GM21447 (cell line): ENCODE data around the gene PLSCR2.
"Not testable (repeated sequence)": the region's sequence is repeated elsewhere in the genome, so short reads cannot be mapped to it uniquely, and the experiment has no call there.

Experiments
- ATAC-seq: cut with Tn5 transposase; IDR thresholded peaks from one replicate; pipeline ENCODE4 v1.9.1; 2021; ENCODE audit not compliant: unreplicated experiment

PLSCR2 gene

GRCh38 chr3:146491303-146491702, 21.9 kb upstream of the PLSCR2 start:
- no peak for ATAC-seq

DNA sequence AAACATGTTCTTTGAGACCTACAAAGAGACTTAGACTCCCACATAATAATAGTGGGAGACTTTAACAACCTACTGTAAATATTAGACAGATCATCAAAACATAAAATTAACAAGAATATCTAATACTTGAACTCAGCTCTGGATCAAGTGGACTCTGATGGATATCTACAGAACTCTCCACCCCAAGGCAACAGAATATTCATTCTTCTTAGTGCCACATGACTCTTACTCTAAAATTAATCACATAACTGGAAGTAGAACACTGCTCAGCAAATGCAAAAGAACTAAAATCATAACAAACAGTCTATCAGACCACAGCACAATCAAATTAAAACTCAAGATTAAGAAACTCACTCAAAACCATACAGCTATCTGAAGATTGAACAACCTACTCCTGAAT, 15.9 kb upstream of the PLSCR2 start:
- ATAC-seq, result no peak

DNA sequence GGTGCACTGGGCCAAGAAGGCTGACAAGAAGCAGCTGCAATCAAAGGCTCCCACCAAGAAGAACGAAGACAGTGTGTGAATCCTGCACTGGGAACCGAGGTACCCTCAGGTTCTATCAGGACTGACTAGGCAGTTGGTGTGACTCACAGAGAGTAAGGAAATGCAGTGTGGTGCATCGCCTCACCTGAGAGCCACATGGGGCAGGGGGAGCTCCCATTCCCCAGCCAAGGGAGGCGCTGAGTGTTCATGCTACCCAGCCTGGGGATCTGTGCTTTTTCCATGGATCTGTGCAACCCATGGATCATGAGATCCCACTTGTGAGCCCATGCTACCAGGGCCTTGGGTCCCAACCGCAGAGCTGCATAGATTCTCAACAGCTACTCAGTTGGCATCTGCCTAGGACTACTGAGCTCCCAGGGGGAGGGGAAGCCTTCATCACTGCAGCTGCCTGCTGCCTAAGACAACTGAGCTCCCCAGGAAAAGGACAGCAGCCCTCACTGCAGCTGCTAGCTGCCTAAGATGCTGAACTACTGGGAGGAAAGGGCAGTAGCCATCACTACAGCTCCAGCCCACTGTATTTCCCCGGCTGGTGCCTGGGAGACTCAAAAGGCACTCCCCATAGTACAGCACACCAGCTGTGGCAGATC, 6.9 kb upstream of the PLSCR2 start:
- no peak for ATAC-seq

DNA sequence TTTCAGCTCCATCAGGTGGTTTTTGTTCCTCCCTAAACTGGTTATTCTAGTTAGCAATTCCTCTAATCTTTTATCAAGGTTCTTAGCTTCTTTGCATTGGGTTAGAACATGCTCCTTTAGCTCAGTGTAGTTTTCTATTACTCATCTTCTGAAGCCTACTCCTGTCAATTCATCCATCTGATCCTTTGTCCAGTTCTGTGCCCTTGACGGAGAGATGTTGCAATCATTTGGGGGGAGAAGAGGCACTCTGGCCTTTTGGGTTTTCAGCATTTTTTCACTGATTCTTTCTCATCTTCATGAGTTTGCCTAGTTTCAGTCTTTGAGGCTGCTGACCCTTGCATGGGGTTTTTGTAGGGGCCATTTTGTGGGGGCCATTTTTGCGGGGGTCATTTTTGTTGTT, 5.6 kb upstream of the PLSCR2 start:
- ATAC-seq, result not testable (repeated sequence)

GRCh38 chr3:146473726-146474125, 4.4 kb upstream of the PLSCR2 start:
- ATAC-seq, result no peak

- ATAC-seq, result no peak
Observed at GRCh38 chr3:146472611-146473010, 3.2 kb upstream of the PLSCR2 start.

DNA sequence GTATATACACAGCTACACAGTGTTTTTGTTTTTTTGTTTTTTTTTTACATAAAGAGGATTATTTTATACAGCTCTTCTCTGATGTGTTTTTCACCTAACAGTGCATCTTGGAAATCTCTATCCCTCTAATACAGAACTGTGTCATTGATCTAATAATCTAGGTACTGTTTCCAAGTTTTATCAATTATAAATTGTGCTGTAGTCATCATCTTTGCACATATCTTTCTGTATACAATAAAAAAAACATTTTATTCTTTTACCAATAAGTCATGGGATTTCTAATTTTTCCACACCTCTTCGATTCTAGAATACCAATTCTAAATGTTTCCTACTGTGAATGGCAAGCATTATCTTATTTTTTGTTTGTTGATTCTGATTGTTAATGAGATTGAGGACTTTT, 1.7 kb upstream of the PLSCR2 start:
- no peak for ATAC-seq

DNA sequence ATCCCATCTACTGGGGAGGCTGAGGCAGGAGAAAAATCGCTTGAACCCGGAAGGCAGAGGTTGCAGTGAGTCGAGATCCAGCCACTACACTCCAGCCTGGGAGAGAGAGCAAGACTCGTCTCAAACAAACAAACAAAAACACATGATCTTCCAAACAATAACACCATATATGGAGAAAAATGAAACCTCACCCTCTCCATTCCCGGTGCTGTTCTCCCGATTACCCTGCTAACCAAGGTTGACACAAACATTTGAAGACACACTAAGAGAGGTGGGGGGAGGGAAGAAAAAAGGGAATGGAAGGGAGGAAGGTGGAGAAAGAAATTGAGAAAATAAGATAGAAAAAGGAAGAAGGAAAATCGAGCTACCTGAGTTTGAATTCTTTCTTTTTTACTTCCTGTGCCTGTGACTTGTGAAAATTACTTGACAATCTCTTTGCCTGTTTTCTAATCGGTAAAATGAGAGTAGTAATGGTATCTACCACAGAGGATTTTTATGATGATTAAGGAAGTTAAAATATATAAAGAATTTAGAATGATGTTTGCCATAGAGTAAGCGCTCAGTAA, 1.1 kb upstream of the PLSCR2 start:
- no peak for ATAC-seq

DNA sequence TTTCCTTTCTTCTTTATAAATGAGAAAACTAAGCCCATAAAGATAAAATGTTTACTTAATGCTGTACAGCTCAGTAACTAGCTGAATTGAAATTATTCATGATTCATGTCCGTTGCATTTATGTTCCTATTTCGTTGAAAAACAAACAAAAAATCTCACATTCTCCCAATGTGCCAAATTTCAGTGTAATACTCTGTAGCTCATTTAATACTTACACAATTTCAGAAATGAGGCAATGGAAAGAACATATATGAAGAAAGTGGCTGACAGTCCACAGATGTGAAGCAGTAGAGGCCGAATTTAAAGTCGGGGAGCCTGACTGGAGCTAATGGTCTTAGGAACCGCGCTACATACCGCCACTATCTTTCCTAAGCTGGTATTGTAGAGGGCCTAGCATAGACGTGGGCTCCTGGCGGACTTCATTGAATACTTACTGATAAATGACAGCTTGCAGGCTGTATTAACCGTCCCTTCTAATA, 651 bp downstream of the PLSCR2 start:
- no peak for ATAC-seq

GRCh38 chr3:146468234-146468633, 1.1 kb downstream of the PLSCR2 start:
- no peak for ATAC-seq

DNA sequence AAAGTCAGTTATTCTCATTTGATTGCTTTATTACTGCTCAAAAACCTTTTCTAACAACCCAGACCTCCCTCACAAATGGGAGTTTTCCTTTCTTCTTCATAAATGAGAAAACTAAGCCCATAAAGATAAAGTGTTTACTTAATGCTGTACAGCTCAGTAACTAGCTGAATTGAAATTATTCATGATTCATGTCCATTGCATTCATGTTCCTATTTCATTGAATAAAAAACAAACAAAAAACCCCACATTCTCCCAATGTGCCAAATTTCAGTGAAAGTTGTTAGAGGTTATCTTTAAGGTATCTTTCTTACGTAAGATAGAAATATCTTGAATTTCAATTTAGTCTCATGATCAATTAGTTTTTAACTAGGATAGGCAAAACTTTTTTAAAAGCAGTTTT, 2.8 kb downstream of the PLSCR2 start:
- no peak for ATAC-seq

DNA sequence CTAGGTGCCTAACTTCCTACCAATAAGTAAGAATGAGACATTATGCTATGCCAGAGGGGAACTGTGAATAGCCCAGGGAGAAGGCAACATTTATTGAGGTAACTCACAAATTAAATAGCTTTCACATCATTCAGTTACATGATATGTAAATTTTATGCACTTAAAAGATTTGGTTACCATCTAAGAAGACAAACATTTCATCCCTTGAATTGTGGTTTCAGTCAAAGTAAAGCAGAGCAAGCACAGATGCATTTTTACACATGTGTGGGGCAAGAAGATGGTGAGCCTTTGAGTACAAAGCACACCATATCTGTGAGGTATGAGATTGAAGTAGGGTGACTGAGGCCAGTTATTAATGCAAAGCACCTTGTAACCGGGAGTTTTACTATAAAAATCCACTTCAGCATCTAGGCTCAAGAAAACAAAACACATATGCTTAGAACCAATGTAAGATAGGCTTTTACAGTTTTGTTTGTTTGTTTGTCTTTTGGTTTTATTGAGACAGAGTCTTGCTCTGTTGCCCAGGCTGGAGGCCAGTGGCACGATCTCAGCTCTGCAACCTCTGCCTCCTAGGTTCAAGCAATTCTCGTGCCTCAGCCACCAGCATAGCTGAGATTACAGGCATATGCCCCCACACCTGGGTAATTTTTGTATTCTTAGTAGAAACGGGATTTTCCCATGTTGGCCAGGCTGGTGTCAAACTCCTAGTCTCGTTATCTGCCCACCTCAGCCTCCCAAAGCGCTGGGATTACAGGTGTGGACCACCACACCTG, 3.5 kb downstream of the PLSCR2 start:
- no peak for ATAC-seq

DNA sequence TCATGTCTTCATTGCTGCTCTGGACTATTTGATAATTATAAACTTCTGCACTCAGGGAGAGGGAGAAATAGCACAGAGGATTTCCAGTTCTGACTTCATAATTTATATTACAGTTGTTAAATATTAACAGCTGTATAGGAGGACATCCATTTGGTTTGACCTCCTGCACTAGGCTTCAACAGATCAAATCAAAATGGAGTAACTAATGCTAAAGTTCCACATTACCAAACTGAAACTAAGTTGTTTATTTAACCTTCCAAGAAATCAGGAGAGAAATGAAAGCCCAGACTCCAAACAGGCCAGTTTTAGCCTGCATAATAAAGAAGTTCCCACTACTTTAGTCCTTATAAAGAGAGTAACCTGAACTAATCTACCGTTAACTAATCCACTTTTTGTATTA, 4.6 kb downstream of the PLSCR2 start:
- ATAC-seq, result no peak

DNA sequence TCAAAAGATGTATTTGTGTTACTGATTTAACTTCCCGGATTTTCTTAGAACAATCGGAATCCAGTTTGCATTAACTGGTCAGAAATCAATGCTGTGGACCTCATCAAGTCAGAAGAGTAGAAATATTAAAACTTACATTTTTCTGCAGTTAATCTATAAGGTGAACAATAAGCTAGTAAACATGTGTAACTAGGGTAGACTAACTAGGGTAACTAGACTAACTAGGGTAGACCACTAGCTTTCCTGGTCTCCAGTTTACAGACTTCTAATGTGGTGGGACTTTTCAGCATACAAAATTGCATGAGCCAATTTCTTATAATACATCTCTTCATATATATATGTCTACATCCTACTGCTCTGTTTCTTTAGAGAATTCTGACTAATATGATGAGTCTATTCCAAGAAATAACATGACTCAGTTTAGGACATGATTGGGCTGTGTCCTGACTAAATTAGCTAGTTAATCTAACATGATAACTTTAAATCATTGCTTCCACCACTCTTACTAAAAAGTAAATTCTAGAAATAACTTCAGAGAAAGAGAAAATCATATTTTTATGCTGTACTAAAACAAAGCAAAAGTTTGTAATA, 5.3 kb downstream of the PLSCR2 start:
- ATAC-seq, result no peak

DNA sequence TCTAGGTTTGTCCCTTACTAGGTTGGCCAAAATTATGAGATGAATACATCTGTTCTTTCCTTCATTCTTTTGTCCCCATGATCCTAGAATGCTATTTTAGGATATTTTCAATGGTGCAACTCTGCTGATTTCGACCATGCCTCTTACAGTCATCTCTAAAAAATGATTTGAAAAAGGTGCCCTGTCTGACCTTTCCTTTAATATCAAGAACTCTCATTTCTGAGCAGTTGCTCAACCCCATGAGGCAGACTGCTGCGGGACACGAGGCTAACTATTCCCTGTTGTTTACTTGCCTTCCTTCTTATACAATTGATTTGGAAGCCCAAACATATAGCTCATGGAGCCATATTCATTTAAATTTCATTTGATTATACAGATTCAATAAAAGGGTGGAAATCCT, 14.6 kb downstream of the PLSCR2 start:
- no peak for ATAC-seq

GRCh38 chr3:146449613-146450012, 19.7 kb downstream of the PLSCR2 start:
- no peak for ATAC-seq

DNA sequence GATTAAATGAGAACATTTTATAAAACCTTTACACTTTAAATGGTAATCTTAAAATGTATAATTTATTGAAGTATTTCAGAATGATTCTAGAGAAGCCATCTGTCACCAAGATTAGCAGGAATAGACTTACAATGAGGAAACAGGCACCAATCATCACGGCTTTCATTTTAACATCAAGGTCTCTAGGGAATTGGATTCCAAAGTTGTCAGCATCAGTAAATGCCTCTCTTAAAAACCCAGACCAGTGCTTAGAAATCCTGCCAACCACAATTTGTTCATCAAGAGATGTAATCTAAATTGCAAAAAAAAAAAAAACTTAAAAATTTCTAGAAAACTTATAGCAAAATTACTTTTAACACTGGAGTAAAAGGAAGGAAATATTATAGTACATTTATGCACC, 20.3 kb downstream of the PLSCR2 start:
- no peak for ATAC-seq

DNA sequence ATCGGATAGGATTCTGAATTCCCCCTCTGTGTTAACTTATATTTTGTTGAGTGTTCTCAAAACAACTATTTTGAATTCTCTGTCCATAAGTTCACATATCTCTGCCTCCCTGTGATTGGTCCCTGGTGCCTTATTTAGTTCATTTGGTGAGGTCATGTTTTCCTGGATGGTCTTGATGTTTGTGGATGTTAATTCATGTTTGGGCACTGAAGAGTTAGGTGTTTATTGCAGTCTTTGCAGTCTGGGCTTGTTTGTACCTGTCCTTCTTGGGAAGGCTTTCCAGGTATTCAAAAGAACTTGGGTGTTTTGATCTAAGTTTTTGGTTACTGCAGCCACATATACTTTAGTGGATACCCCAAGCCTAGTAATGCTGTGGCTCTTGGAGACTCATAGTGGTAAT, 23.3 kb downstream of the PLSCR2 start:
- no peak for ATAC-seq

DNA sequence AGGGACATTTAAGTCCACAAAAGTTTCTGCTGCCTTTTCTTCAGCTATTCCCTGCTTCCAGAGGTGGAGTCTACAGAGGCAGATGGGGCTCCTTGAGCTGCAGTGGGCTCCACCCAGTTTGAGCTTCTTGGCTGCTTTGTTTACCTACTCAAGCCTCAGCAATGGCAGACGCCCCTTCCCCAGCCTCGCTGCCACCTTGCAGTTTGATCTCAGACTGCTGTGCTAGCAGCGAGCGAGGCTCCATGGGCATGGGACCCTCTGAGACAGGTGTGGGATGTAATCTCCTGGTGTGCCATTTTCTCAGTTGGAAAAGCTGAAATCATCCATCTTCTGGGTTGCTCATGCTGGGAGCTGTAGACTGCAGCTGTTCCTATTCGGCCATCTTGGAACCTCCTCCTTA, 29.1 kb downstream of the PLSCR2 start:
- not testable (repeated sequence) for ATAC-seq

- ATAC-seq, result no peak
Observed at GRCh38 chr3:146432066-146432465, 37.3 kb downstream of the PLSCR2 start.

DNA sequence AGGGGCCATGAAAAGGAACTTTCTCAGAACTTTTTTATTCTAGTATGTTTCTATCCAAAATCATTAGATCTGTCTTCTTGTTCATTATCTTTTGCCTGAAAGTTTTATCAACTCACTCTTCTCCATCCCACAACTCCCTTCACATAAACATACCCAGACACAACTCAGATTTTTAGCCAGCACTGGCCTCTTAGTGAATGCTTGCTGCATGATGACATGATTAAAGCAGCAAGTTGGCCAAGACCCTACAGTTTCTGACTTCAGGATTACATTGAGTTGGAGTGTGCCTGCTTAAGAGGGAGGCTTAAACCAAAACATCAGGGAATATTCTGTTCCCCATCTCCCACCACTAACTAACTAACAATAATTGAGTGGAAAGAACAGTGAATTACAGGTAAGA, 38.1 kb downstream of the PLSCR2 start:
- no peak for ATAC-seq

GRCh38 chr3:146425341-146425740, 44.0 kb downstream of the PLSCR2 start:
- ATAC-seq, result no peak
